ENCODE measurements around the gene GNG4. TPM values are rescaled to one million over a fixed set of nuclear protein-coding genes. Genes with fewer than 3 reads are reported as not detected.

The GNG4 gene
- total RNA-seq (not detected), total RNA-seq (0 reads per million in 2 donors)

DNA sequence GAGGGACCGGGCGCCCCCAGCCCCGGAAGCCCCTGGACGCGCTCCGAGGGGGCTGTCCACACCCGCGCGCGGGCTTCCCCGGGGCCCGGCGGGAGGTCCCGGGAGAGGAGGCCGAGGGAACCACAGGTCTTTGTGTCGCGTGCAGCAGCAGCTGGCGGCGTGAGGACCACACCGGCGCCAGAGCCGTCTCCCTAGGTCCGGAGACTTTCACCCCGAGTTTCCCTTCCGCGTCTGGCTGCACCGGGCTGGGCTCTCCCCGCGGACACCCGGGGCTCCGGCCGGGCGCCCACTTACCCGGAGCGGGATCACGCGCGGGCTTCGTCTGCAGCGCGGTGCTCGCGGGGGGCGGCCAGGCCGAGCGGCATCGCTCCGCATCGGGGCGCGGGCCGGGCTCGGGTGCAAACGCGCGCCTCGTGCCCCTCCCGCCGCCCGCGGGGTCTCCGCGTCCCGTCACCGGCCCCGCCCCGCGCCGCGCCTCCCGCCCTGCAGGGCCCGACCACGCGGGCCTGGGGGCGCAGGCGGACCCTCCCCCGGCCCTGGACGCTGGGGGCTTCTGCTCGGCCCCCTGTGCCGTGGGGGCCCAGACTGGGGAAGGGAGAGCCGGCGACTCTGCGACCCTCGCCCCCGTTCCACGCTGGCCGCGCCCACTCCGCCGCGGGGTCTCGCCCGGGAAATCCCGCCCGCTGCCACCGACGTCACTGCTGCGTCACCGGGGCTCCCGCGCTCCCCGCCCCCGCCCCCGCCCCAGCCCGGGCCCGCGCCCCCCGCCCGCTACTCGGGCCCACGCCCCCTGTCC lies at the start of gene GNG4:
GNG4 (minus strand) TSS at position 417 of the 796 bp plus-strand sequence. CDS start 65,946 bp downstream, outside the sequence.
- Mint-ChIP-seq H3K27me3 (peaks cover 65% of the 10 kb centered on the region), H3K27ac (peak within 1 kb of the TSS; percentile 77), H3K4me1 (peaks cover 12% of the 10 kb centered on the region), H3K36me3 (ENCODE audit: low read depth) (peaks cover 6% of the 10 kb centered on the region), H3K4me3 (peak within 1 kb of the TSS; percentile 90)
- ATAC-seq (peak; percentile 55), DNase-seq (peak in 1 of 3 donors; percentile 12)
- no peaks in the 10 kb centered on the region for H3K9me3 ChIP-seq (ENCODE audit: control insufficient read depth, low read length, poor library complexity, severe bottlenecking)

DNA sequence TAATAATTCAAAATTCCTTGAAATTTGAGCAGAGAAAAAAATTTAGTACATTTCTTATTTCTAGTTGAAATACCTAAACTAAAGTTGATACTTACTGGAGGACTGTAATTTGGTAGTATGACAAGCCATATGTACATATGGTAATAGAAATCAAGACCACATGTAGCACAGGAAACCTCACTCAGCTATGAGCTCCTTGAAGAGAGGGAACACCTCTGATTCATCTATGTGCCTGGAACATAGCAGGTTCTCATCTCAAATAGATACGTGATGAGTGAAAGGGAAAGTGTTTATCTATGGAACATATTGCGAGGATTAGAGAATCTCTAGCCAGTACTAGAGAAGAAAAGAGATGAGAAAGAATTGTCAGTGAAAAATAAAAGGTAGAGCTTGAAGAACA lies 47.9 kb upstream of the GNG4 start:
- DNase-seq, result no peak
- no peaks in the 10 kb centered on the region for H3K9me3 ChIP-seq (ENCODE audit: control insufficient read depth, low read length, poor library complexity, severe bottlenecking)
- Mint-ChIP-seq H3K36me3 (ENCODE audit: low read depth) (peaks cover 16% of the 10 kb centered on the region), H3K27ac (no peak overlapping the region), H3K4me3 (no peak overlapping the region), H3K27me3 (no peaks in the 10 kb centered on the region), H3K4me1 (peaks cover 5% of the 10 kb centered on the region)
- no peak for ATAC-seq

DNA sequence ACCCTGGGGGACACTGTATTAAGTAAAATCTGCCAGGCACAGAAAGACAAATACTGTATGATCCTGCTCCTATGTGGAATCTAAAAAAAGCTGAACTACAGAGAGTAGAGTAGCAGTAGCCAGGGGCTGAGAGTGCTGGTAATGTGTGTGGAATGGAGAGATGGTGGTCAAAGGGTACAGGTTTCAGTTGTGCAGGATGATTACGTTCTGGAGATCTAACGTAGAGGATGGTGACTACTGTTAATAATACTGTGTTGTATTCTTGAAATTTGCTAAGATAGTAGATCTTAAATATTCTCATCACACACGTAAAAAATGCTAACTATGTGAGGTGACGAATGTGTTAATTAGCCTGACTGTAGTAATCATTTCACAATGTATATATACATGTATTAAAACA lies 39.8 kb upstream of the GNG4 start:
- Mint-ChIP-seq H3K4me3 (no peak overlapping the region), H3K27ac (no peak overlapping the region), H3K36me3 (ENCODE audit: low read depth) (peaks cover 12% of the 10 kb centered on the region), H3K27me3 (no peaks in the 10 kb centered on the region), H3K4me1 (no peaks in the 10 kb centered on the region)
- DNase-seq (no peak), ATAC-seq (no peak)
- no peaks in the 10 kb centered on the region for H3K9me3 ChIP-seq (ENCODE audit: control insufficient read depth, low read length, poor library complexity, severe bottlenecking)

DNA sequence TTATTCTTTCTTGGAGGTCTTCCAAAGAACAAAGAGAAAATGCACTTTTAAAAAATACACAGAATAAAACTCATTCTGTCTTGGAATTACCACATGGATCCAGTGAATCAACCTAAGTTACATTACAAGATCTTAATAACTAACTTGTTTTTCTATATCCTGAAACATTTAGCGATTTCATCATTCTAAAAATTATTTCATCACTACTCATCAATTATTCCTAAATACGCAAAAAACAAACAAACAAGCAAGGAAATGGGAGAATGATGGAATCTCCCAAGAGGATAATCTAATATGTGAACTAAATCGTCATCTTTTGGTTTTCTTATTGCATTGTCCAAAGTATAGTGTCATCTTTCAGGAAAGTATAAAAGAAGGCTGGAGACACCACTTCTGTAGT lies 38.5 kb upstream of the GNG4 start:
- H3K27ac Mint-ChIP-seq, result no peak overlapping the region

DNA sequence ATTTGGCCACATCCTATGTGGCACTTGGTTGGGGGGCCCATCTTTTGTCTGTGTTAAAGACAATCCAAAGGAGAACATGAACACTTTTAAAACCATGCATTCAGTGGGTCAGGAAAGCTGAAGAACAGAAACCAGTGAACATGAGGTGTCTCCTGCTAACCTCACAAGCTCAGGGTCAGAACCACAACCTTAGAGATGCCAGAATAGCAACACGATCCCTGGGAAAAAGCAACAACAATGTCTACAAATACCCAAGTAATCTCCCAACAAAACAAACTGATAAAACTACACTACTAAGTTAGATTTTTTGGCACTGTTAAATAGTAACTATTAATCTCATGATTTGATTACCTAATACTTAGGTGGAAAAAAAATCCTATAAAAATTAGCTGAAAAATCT lies 34.1 kb upstream of the GNG4 start:
- no peaks in the 10 kb centered on the region for H3K4me1 Mint-ChIP-seq
- no peak for ATAC-seq
- no peaks in the 10 kb centered on the region for H3K9me3 ChIP-seq (ENCODE audit: control insufficient read depth, low read length, poor library complexity, severe bottlenecking)
- DNase-seq, result no peak
- no peak overlapping the region for H3K4me3 Mint-ChIP-seq
- H3K27ac Mint-ChIP-seq, result no peak overlapping the region
- no peaks in the 10 kb centered on the region for H3K27me3 Mint-ChIP-seq
- peaks cover 13% of the 10 kb centered on the region for H3K36me3 Mint-ChIP-seq (ENCODE audit: low read depth)

More for the DNA sequence above, 38.5 kb upstream of the GNG4 start:
- DNase-seq, result no peak
- ATAC-seq, result no peak
- Mint-ChIP-seq H3K36me3 (ENCODE audit: low read depth) (peaks cover 16% of the 10 kb centered on the region), H3K4me1 (no peaks in the 10 kb centered on the region), H3K4me3 (no peak overlapping the region), H3K27me3 (no peaks in the 10 kb centered on the region)
- no peaks in the 10 kb centered on the region for H3K9me3 ChIP-seq (ENCODE audit: control insufficient read depth, low read length, poor library complexity, severe bottlenecking)

DNA sequence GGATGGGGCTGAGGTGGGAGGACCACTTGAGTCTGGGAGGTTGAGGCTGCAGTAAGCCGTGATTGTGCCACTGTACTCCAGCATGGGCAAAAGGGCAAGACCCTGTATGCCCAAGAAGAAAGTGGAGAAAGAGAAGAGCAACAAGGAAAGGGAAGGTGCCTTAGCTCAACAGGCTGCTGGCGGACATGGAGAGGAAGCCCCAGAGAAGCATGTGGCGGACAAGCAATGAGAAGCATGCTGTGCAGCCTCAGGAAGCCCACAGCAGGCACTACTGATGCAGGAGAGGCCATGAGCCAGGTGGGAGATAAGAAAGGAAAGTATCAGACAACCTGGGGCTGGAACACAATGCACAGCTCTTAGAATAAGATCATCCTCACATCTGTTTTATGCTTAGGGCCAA lies 32.6 kb upstream of the GNG4 start:
- Mint-ChIP-seq H3K27me3 (no peaks in the 10 kb centered on the region), H3K36me3 (ENCODE audit: low read depth) (peaks cover 9% of the 10 kb centered on the region), H3K4me1 (no peaks in the 10 kb centered on the region), H3K4me3 (no peak overlapping the region), H3K27ac (no peak overlapping the region)
- H3K9me3 ChIP-seq (ENCODE audit: control insufficient read depth, low read length, poor library complexity, severe bottlenecking), result no peaks in the 10 kb centered on the region
- DNase-seq (no peak), ATAC-seq (no peak)

DNA sequence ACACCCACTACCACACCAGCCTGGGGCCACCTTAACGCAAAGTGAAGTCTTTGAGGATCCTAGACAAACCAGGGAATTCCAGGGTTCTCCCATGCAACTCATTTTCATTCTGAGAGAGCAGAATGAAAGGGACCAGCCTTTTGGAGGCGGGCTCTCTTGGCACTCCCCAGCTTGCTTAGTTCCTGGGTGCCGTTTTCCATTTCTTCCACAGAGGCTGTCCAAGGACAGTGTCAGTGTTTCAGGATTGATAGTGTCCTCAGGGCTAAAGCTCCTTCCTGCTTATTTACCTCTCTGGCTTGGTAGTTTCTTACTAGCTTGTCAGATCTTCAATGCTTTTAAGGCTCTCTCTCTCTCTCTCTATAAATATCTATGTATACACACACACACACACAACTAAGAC lies 30.1 kb upstream of the GNG4 start:
- H3K9me3 ChIP-seq (ENCODE audit: control insufficient read depth, low read length, poor library complexity, severe bottlenecking), result peaks cover 3% of the 10 kb centered on the region
- H3K4me3 Mint-ChIP-seq, result no peak overlapping the region
- no peak for ATAC-seq
- no peaks in the 10 kb centered on the region for H3K4me1 Mint-ChIP-seq
- no peak for DNase-seq
- no peaks in the 10 kb centered on the region for H3K27me3 Mint-ChIP-seq
- peaks cover 12% of the 10 kb centered on the region for H3K36me3 Mint-ChIP-seq (ENCODE audit: low read depth)
- no peak overlapping the region for H3K27ac Mint-ChIP-seq

DNA sequence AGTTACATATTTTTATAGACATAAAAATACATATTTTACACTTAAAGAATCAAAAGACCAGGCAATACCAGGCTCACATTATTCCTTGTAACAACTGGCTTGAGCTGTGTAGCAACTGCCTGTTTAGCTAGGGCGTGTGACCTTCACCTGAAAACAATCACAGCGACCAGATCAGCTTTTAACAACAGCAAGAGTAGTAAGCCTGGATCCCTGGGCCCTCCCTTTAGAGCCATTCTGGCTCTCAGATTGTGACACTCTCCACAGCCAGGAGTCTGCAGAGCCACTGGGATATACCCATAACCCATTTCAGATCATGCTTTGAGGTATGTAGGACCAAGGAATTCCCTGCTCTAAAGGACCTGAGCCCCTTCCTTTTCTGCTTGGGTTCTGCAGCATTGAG lies 29.4 kb upstream of the GNG4 start:
- Mint-ChIP-seq H3K27me3 (no peaks in the 10 kb centered on the region), H3K4me3 (no peak overlapping the region), H3K27ac (no peak overlapping the region), H3K4me1 (no peaks in the 10 kb centered on the region), H3K36me3 (ENCODE audit: low read depth) (peaks cover 9% of the 10 kb centered on the region)
- ATAC-seq (no peak), DNase-seq (no peak)
- H3K9me3 ChIP-seq (ENCODE audit: control insufficient read depth, low read length, poor library complexity, severe bottlenecking), result peaks cover 3% of the 10 kb centered on the region

DNA sequence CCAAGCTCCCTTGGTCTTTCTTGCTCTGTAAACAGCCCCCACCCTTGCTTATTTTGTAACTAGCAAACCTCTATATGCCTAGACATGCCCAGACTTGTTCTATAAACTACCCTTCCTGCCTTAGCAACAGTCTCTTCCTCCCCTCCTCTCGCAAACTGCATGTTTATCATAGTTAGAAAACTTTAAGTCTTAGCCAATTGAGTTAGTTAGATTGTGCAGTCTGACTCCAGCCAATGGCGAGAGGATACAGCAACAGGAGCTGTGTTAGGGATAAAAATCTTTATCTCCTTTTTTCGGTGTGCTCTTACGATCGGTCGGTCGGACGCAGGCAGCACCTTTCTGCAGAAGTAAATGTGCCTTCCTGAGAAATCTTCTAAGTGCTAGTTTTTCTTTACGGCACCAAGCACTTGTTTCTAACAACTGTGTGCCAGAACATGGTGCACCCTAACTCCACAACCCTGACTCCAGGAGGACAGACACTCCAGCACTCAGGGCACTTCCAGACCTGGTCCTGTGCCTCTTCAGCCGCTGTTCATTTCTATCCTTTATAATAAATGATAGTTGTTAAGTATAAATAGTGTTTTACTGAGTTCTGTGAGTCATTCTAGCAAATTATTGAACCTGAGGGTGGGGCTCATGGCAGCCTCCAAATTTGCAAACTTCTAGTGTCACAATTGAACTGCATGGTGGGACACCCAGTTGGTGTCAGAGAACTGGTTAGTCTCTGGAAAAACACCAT lies 25.7 kb upstream of the GNG4 start:
- Mint-ChIP-seq H3K27ac (no peak overlapping the region), H3K4me3 (no peak overlapping the region), H3K27me3 (no peaks in the 10 kb centered on the region), H3K4me1 (no peaks in the 10 kb centered on the region), H3K36me3 (ENCODE audit: low read depth) (peaks cover 19% of the 10 kb centered on the region)
- ATAC-seq, result no peak
- H3K9me3 ChIP-seq (ENCODE audit: control insufficient read depth, low read length, poor library complexity, severe bottlenecking), result peaks cover 5% of the 10 kb centered on the region
- DNase-seq, result no peak

DNA sequence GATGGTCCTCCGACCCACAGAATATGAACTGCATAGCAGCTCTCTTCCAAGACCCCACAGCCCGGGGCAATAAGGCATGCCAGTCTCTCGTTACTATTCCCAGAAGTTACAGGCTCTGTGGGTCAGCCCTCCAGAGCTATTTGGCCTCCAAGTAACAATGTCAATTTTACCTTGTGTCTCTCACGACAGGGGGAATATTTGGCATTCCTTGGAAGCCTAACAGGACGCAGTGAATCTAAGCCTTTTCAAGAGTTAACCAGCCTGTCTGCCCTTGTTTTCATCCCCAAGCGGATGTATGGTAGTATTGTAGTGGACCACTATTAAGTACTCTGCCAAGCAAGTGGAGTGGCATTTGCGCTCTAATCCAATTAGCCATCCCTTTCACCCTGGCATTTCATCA lies 24.4 kb upstream of the GNG4 start:
- no peak for DNase-seq
- H3K4me1 Mint-ChIP-seq, result no peaks in the 10 kb centered on the region
- no peak for ATAC-seq
- H3K9me3 ChIP-seq (ENCODE audit: control insufficient read depth, low read length, poor library complexity, severe bottlenecking), result peaks cover 10% of the 10 kb centered on the region
- no peak overlapping the region for H3K27ac Mint-ChIP-seq
- peaks cover 24% of the 10 kb centered on the region for H3K36me3 Mint-ChIP-seq (ENCODE audit: low read depth)
- no peak overlapping the region for H3K4me3 Mint-ChIP-seq
- H3K27me3 Mint-ChIP-seq, result no peaks in the 10 kb centered on the region

DNA sequence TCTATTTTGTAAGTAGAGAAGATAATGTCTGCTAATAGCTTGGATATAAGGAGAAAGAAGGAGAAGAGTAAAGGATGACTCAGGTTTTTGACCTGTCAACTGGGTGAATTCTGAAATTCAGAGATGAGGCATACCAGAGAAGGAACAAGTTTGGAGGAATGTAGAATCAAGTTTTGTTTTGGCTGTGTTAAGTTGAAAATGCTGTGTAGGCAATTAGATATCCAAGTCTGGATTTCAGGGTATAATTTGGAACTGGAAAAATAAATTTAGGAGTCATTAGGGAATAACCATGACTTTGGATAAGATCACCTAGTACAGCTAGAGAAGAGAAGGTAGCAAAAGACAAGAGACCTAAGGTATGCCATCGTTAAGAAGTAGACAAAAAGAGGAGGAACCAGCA lies 22.4 kb upstream of the GNG4 start:
- Mint-ChIP-seq H3K36me3 (ENCODE audit: low read depth) (peaks cover 24% of the 10 kb centered on the region), H3K27me3 (no peaks in the 10 kb centered on the region), H3K4me3 (no peak overlapping the region), H3K27ac (no peak overlapping the region), H3K4me1 (no peaks in the 10 kb centered on the region)
- DNase-seq (no peak), ATAC-seq (no peak)
- peaks cover 10% of the 10 kb centered on the region for H3K9me3 ChIP-seq (ENCODE audit: control insufficient read depth, low read length, poor library complexity, severe bottlenecking)

DNA sequence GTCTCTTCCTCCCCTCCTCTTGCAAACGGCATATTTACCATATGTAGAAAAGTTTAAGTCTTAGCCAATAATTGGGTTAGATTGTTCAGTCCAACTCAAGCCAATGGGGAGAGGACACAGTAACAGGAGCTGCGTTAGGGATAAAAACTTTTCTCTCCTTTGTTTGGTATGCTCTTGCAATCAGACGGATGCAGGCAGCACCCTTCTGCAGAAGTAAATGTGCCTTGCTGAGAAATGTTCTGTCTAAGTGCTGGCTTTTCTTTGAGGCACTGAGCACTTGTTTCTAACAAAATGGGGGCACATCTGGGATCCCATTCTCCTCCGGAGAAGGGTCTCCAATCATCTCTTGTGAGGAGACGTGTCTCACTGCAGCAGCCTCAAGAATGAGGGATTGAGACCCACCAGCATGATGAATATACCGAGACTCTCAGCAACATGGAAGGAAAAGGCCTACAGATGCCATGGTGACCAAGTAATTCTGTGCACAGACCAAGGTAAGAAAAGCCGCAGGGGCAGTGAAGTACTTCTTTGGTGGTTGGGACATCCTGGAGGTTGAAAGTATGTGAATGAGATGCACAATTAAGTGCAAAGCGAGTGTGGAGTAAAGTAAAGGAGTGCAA lies 20.7 kb upstream of the GNG4 start:
- peaks cover 7% of the 10 kb centered on the region for H3K9me3 ChIP-seq (ENCODE audit: control insufficient read depth, low read length, poor library complexity, severe bottlenecking)
- DNase-seq, result no peak
- Mint-ChIP-seq H3K4me3 (no peak overlapping the region), H3K4me1 (no peaks in the 10 kb centered on the region), H3K27ac (no peak overlapping the region), H3K27me3 (no peaks in the 10 kb centered on the region), H3K36me3 (ENCODE audit: low read depth) (peaks cover 21% of the 10 kb centered on the region)
- no peak for ATAC-seq

DNA sequence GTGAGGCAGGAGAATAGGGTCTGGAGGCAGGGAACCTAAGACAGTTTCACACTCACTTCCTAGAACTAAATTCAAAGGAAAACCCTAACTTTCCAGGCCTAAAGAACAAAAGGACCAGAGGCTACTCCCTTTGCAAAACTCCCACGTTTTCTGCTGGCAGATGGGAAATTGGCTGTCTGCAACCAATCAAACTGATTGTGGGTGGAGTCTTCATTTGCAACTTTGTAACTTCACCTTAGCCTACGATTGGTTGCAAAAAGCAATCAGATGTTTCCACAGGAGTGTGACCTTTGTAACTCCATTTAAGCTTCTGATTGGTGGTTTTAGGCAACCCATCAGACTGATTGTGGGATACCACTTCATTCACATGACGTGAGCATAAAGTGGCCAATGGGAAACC lies 19.7 kb upstream of the GNG4 start:
- Mint-ChIP-seq H3K4me3 (no peak overlapping the region), H3K27ac (no peak overlapping the region), H3K36me3 (ENCODE audit: low read depth) (peaks cover 15% of the 10 kb centered on the region), H3K4me1 (no peaks in the 10 kb centered on the region), H3K27me3 (no peaks in the 10 kb centered on the region)
- peaks cover 7% of the 10 kb centered on the region for H3K9me3 ChIP-seq (ENCODE audit: control insufficient read depth, low read length, poor library complexity, severe bottlenecking)
- DNase-seq (no peak), ATAC-seq (no peak)
